Fibroblast of the aortic adventitia (primary cell): ENCODE results near the gene WTAP. TPM values are rescaled to one million over a fixed set of nuclear protein-coding genes. Genes with fewer than 3 reads are reported as not detected.
"Not testable (repeated sequence)": the region's sequence is repeated elsewhere in the genome, so short reads cannot be mapped to it uniquely, and the experiment has no call there.

ENCODE experiments used
- DNase-seq: peaks from one replicate; pipeline ENCODE4 v3.0.0-alpha.2; 2010; ENCODE audit warnings: low read depth
- H3K4me3 ChIP-seq: 2 replicates; pipeline ENCODE4 v1.5.1; 2011; ENCODE audit warnings: low read depth, mild to moderate bottlenecking, control low read depth, low read length, moderate library complexity
- total RNA-seq: library from RNA; depleted of rRNA; stranded (reverse); fragments of >200 nt; gene quantifications from 2 replicates; pipeline ENCODE4 v1.2.3, GENCODE V29; 2012; ENCODE audit warnings: low replicate concordance
- TF ChIP-seq, protein P1 (sequence below): IDR thresholded peaks from 2 replicates; pipeline ENCODE4 v1.5.1; 2011; ENCODE audit warnings: mild to moderate bottlenecking, low read length, control low read depth, inconsistent platforms; ENCODE audit not compliant: insufficient read depth

The WTAP gene
- total RNA-seq, 1 donor = 103 TPM

DNA sequence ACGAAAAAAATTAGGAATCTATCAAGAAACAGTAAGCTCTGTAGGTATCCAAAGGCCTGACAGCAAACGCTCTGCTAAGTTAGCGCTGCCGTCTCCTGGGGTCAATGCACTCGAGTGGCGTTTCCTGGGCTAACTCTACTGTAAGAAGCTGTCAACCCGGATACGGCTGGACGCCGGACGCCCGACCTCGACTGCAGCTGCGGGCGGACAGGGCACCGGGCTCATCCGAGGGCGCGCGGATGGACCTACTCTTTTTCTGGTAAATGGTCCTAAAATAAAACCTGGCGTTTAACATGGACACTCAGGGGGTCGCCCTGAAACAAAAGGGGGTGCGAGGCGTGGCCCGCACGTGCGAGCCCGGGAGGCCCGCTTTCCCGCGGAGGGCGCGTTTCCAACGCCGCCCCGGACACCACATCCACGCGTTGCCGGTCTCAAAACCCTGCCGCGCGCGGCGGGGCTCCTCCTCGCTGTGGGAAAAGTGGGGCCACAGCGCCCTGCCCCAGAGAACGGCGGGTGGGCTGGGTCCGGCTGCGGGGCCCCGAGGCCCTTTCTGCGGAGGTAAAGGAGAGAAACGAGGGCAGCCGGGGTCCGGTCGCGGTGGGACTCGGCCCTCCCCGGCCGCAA lies 61.6 kb downstream of the WTAP start:
- H3K4me3 ChIP-seq = peak overlapping the region; percentile 95
- TF ChIP-seq, protein P1, sequence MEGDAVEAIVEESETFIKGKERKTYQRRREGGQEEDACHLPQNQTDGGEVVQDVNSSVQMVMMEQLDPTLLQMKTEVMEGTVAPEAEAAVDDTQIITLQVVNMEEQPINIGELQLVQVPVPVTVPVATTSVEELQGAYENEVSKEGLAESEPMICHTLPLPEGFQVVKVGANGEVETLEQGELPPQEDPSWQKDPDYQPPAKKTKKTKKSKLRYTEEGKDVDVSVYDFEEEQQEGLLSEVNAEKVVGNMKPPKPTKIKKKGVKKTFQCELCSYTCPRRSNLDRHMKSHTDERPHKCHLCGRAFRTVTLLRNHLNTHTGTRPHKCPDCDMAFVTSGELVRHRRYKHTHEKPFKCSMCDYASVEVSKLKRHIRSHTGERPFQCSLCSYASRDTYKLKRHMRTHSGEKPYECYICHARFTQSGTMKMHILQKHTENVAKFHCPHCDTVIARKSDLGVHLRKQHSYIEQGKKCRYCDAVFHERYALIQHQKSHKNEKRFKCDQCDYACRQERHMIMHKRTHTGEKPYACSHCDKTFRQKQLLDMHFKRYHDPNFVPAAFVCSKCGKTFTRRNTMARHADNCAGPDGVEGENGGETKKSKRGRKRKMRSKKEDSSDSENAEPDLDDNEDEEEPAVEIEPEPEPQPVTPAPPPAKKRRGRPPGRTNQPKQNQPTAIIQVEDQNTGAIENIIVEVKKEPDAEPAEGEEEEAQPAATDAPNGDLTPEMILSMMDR = no peak
- DNase-seq = peak; percentile 31

DNA sequence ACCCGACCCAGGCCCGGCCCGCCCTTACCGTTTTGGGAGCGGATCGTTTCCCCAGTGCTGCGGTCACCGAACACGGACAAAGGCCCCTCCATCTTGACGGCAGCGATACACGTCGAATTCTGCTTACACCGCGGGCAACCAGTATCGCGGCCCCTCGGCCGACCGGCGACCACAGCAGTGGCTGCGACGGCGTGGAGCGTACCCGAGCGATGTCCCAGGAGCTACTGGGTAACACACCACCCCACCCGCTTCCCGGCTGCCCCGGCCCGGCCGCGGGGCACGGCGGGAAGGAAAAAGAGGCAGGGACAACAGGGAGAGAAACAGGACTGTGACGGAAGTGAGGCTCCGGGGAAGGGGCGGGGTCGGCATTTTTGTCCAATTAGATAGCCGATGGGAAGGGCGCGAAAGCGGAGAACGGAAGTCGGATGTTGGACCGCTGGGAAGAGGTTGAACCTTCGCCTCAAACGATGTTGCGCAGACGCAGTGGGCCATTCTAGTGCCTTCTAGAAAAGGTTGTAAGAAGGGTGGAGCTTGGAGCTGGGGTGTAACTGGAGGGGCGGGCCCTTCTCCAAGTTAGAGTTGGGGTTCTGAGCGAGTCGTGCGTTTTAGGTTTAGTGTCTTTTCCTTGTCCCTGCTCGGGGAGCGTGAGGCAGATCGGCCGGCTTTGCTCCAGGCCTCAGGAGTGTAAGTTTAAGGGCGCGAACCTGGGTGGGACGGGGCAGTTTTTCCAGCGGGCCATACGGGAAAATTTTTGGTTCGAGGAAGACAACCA lies 62.3 kb downstream of the WTAP start, which contains the start of gene TCP1:
Gene TCP1, minus strand, starts transcription at position 226 of the 772 bp plus-strand sequence. Its CDS starts 134 bp downstream, at position 92.
- peak within 1 kb of the TSS; percentile 95 for H3K4me3 ChIP-seq
- DNase-seq = peak; percentile 100
- TF ChIP-seq, protein P1 = no peak

DNA sequence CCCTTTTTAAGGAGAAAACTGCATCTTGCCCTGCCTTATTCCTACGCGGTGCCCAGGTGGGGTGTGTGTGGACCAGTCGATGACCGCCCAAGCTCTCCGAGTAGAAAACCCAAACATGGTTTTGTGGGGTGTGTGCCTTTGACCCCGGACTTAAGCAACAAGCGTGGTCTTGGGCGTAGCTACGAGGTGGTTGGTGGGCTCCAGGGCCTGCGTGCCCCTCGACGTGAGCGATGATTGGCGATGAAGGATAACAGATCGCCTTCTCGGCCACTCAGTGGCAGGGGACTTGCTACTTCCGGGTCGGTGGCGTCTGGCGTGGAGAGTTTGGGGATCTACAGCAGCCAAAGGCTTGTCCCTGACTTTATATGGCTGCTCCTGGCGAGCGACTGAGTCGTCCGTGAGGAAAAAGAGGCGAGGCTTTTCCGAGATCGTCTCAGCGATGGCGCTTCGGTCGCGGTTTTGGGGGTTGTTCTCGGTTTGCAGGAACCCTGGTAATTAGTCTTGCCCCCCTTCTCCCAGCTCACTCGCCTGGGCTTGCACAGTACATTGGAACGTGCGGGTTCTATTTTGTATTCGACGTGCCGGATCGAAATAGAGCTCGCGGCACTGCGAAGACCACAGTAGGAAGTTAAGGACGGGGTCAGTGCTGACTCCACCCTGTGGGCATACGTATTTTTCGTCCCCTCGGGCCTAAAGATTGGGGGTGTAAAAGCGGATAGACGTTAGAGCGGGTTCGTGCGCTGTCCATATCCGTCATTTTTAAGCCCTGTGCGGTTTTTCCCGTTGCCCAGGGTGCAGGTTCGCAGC lies 63.0 kb downstream of the WTAP start, which contains the start of gene MRPL18:
Gene MRPL18, plus strand, starts transcription at position 319 of the 807 bp plus-strand sequence. Its CDS starts 121 bp downstream, at position 440.
- TF ChIP-seq, protein P1 = no peak
- peak within 1 kb of the TSS; percentile 95 for H3K4me3 ChIP-seq
- DNase-seq = peak; percentile 97

DNA sequence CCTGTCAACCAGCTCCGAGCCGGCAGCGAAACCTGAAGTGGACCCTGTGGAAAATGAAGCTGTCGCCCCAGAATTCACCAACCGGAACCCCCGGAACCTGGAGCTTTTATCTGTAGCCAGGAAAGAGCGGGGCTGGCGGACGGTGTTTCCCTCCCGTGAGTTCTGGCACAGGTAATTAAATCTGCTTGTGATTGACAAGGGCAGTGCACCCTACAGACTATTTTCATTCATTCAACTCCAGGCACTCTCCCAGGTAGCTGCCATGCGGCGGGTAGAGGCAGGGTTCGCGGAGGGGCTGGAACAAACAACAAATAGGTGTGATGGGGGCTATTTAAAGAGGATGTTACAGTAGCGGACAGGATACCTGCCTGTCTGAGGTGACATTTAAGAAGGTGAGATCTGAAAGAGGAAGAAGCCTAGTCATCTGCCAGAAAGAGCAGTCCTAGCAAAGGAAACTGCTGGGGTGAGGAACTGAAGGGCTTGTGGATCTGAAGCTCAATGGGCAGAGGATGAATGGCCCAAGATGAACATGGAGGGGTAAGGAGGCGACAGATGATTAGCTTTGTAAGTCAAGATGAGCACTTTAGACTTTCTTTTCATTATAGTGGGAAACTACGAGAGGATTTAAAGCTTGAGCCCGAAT lies 63.8 kb downstream of the WTAP start:
- peak overlapping the region; percentile 92 for H3K4me3 ChIP-seq
- no peak for DNase-seq
- TF ChIP-seq, protein P1 = no peak

DNA sequence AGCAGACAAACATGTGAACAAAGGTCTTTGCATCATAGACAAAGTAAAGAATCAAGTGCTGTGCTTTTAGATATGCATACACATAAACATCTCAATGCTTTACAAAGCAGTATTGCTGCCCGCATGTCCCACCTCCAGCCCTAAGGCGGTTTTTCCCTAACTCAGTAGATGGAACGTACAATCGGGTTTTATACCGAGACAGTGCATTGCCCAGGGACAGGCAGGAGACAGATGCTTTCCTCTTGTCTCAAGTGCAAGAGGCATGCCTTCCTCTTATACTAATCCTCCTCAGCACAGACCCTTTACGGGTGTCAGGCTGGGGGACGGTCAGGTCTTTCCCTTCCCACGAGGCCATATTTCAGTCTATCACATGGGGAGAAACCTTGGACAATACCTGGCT lies 67.7 kb downstream of the WTAP start:
- DNase-seq, H3K4me3 ChIP-seq: not testable (repeated sequence)

DNA sequence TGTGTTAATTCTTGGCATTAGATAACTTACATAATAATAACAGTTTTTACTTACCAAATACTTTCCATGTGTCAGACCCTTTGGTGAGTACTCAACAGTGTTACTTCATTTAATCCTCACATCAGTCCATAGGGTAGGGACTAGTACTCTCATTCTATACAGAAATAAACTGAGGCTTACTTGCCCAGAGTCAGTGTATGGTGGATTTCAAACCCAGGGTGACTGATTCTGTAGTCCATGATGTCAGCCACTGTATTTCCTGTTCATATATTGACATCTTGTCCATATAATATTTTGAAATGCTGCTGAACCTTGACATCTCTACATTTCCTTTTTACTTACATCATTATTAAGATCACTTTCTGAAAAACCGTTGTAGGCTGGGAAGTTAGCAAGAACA lies 70.2 kb downstream of the WTAP start:
- no peak overlapping the region for H3K4me3 ChIP-seq
- TF ChIP-seq, protein P1 = no peak
- no peak for DNase-seq
